RWPE2 (cell line): Measurements from ENCODE around the gene BCORL1.

Experiments used
- ATAC-seq: fragments of 200-7000 bp; cut with Tn5 transposase; 3 replicates; pipeline ENCODE4 v1.9.1; 2021; ENCODE audit warnings: low read depth
- DNase-seq: peaks from one replicate; pipeline ENCODE4 v3.0.0-alpha.2; 2020; ENCODE audit warnings: low spot score
- H3K27ac ChIP-seq: fragments of 450-650 bp; 2 replicates; pipeline ENCODE4 v1.5.1; 2017; ENCODE audit warnings: mild to moderate bottlenecking; ENCODE audit not compliant: poor library complexity, severe bottlenecking
- H3K27me3 ChIP-seq: fragments of 250-450 bp; sonication (Bioruptor Pico); 2 replicates; pipeline ENCODE4 v1.5.1; 2021; ENCODE audit warnings: mild to moderate bottlenecking, moderate library complexity; ENCODE audit not compliant: insufficient read depth, poor library complexity, severe bottlenecking
- H3K36me3 ChIP-seq: fragments of 250-450 bp; sonication (Bioruptor Pico); 2 replicates; pipeline ENCODE4 v1.5.1; 2020; ENCODE audit warnings: low read depth, mild to moderate bottlenecking, moderate library complexity
- H3K4me1 ChIP-seq: fragments of 250-450 bp; sonication (Bioruptor Pico); 2 replicates; pipeline ENCODE4 v1.5.1; 2021; ENCODE audit warnings: mild to moderate bottlenecking, moderate library complexity; ENCODE audit not compliant: insufficient read depth, poor library complexity, severe bottlenecking
- H3K4me3 ChIP-seq: fragments of 250-450 bp; sonication (Bioruptor Pico); 2 replicates; pipeline ENCODE4 v1.5.1; 2021; ENCODE audit warnings: mild to moderate bottlenecking, moderate library complexity; ENCODE audit not compliant: severe bottlenecking
- H3K9me3 ChIP-seq: fragments of 250-450 bp; sonication (Bioruptor Pico); 2 replicates; pipeline ENCODE4 v1.5.1; 2021; ENCODE audit warnings: mild to moderate bottlenecking, moderate library complexity; ENCODE audit not compliant: severe bottlenecking
- CTCF ChIP-seq: fragments of 450-650 bp; IDR thresholded peaks from one replicate; pipeline ENCODE4 v1.5.1; 2017; ENCODE audit warnings: mild to moderate bottlenecking, moderate library complexity; ENCODE audit not compliant: poor library complexity, severe bottlenecking

The BCORL1 gene

GRCh38 chrX:130053236-130053635 is 70.8 kb downstream of the BCORL1 start:
- Histone ChIP-seq H3K27me3 (no peaks in the 10 kb centered on the region), H3K4me3 (no peak overlapping the region), H3K9me3 (no peaks in the 10 kb centered on the region), H3K27ac (no peak overlapping the region), H3K4me1 (no peaks in the 10 kb centered on the region), H3K36me3 (peaks cover 7% of the 10 kb centered on the region; the same call in 1 of the 2 replicates)
- DNase-seq (no peak), ATAC-seq (no peak)
- no peak for TF ChIP-seq CTCF

GRCh38 chrX:130055103-130055502 is 72.7 kb downstream of the BCORL1 start:
- Histone ChIP-seq H3K27ac (no peak overlapping the region), H3K27me3 (no peaks in the 10 kb centered on the region)
- TF ChIP-seq CTCF, result no peak

GRCh38 chrX:130055899-130056298 is 73.5 kb downstream of the BCORL1 start:
- ATAC-seq, result no peak

More at GRCh38 chrX:130055103-130055502, 72.7 kb downstream of the BCORL1 start:
- Histone ChIP-seq H3K36me3 (peaks cover 7% of the 10 kb centered on the region; the same call in 1 of the 2 replicates), H3K9me3 (no peaks in the 10 kb centered on the region), H3K4me1 (no peaks in the 10 kb centered on the region), H3K4me3 (no peak overlapping the region)
- ATAC-seq, result no peak
- no peak for DNase-seq

GRCh38 chrX:130057209-130057608 is 74.8 kb downstream of the BCORL1 start:
- H3K9me3 ChIP-seq, result no peaks in the 10 kb centered on the region
- no peaks in the 10 kb centered on the region for H3K4me1 ChIP-seq
- DNase-seq (no peak), ATAC-seq (no peak)
- H3K27ac ChIP-seq, result no peak overlapping the region
- no peaks in the 10 kb centered on the region for H3K27me3 ChIP-seq
- peaks cover 5% of the 10 kb centered on the region; the same call in 1 of the 2 replicates for H3K36me3 ChIP-seq
- TF ChIP-seq CTCF, result no peak
- no peak overlapping the region for H3K4me3 ChIP-seq

More at GRCh38 chrX:130055899-130056298, 73.5 kb downstream of the BCORL1 start:
- H3K9me3 ChIP-seq, result no peaks in the 10 kb centered on the region
- peaks cover 7% of the 10 kb centered on the region; the same call in 1 of the 2 replicates for H3K36me3 ChIP-seq
- H3K27me3 ChIP-seq, result no peaks in the 10 kb centered on the region
- H3K27ac ChIP-seq, result no peak overlapping the region
- H3K4me3 ChIP-seq, result no peak overlapping the region
- no peaks in the 10 kb centered on the region for H3K4me1 ChIP-seq
- TF ChIP-seq CTCF, result no peak
- no peak for DNase-seq

GRCh38 chrX:130058652-130059051 is 76.2 kb downstream of the BCORL1 start:
- Histone ChIP-seq H3K27ac (no peak overlapping the region), H3K4me1 (no peaks in the 10 kb centered on the region), H3K36me3 (no peaks in the 10 kb centered on the region), H3K9me3 (no peaks in the 10 kb centered on the region), H3K4me3 (no peak overlapping the region), H3K27me3 (no peaks in the 10 kb centered on the region)
- no peak for TF ChIP-seq CTCF
- ATAC-seq (no peak), DNase-seq (no peak)
